HCT116 (cell line): Measurements from ENCODE around the gene ARHGEF17. TPM values are rescaled to one million over a fixed set of nuclear protein-coding genes. Genes with fewer than 3 reads are reported as not detected.

ENCODE experiments used
- ATAC-seq: fragments of 200-7000 bp; cut with Tn5 transposase; 2 replicates; pipeline ENCODE4 v1.9.1; 2020; ENCODE audit warnings: mild to moderate bottlenecking, moderate library complexity
- BruUV-seq: library from RNA; stranded (reverse); fragments of 400-500 nt; replicated peaks from 2 replicates; lab custom pipeline; 2021; lab: Mats Ljungman, UMichigan
- CTCF ChIA-PET: fragments of 300-600 bp; sonication (Branson Sonifier 250); formaldehyde crosslinking; loops from one replicate; lab custom pipeline; 2021; ENCODE audit warnings: antibody characterized with exemption; lab: Charles Lee
- POLR2A ChIA-PET: fragments of 300-600, 350-600 bp; sonication (Branson Sonifier 250); formaldehyde crosslinking; loops from one replicate; lab custom pipeline; 2021; ENCODE audit warnings: antibody characterized with exemption; lab: Charles Lee
- RAD21 ChIA-PET, 2 experiments: fragments of 300-600 bp; sonication (Branson Sonifier 250); formaldehyde crosslinking; loops; one replicate each; lab custom pipeline; 2023; ENCODE audit warnings: low total read pairs in 2 of 2; ENCODE audit not compliant: uncharacterized antibody in 2 of 2, unreplicated experiment in 2 of 2, low non-redundant PET in 1 of 2; lab: Charles Lee
- DNase-seq: peaks from one replicate; pipeline ENCODE4 v3.0.0-alpha.2; 2010; ENCODE audit warnings: low read depth, low spot score
- H2AFZ ChIP-seq: fragments of 200-600 bp; shearing (Covaris generic), sonication (generic); 2 replicates; pipeline ENCODE4 v1.6.1; 2017; ENCODE audit warnings: low read depth, mixed run types, mixed read lengths, antibody characterized with exemption, low read length; ENCODE audit not compliant: poor library complexity, severe bottlenecking
- H3K27ac ChIP-seq: 2 replicates; pipeline ENCODE4 v1.5.1; 2012; ENCODE audit warnings: low read depth, low read length
- H3K27me3 ChIP-seq: fragments of 200-600 bp; sonication (generic); 2 replicates; pipeline ENCODE4 v1.6.1; 2016; ENCODE audit warnings: mixed run types, low read length, mixed read lengths; ENCODE audit not compliant: insufficient read depth
- H3K36me3 ChIP-seq, 2 experiments: fragments of 200-500 bp in 1 of 2; fragments of 200-600 bp in 1 of 2; sonication (Bioruptor generic) in 1 of 2; sonication (generic) in 1 of 2; 2 replicates each; pipeline versions ENCODE4 v1.5.1 to v1.6.1; 2014 to 2016; ENCODE audit warnings: low read length in 2 of 2, inconsistent platforms in 1 of 2, mixed read lengths in 1 of 2, mixed run types in 1 of 2; ENCODE audit not compliant: insufficient read depth in 2 of 2, control insufficient read depth in 1 of 2
- H3K4me1 ChIP-seq, 2 experiments: fragments of 200-600 bp in 1 of 2; sonication (generic) in 1 of 2; 2 replicates each; pipeline versions ENCODE4 v1.5.1 to v1.6.1; 2012 to 2017; ENCODE audit warnings: low read length in 2 of 2, inconsistent platforms in 1 of 2, mild to moderate bottlenecking in 1 of 2, mixed read lengths in 1 of 2, mixed run types in 1 of 2, moderate library complexity in 1 of 2; ENCODE audit not compliant: insufficient read depth in 2 of 2, control insufficient read depth in 1 of 2
- H3K4me2 ChIP-seq: fragments of 200-600 bp; sonication (generic); 2 replicates; pipeline ENCODE4 v1.6.1; 2017; ENCODE audit warnings: mixed run types, low read length, mixed read lengths
- H3K4me3 ChIP-seq, 2 experiments: fragments of 200-600 bp in 1 of 2; sonication (generic) in 1 of 2; replicated peaks in 1 of 2; 2 replicates each; pipeline ENCODE4 v1.5.1; 2011 to 2016; ENCODE audit warnings: low read length in 2 of 2, control low read depth in 1 of 2, low read depth in 1 of 2, mild to moderate bottlenecking in 1 of 2, mixed read lengths in 1 of 2, mixed run types in 1 of 2
- H3K79me2 ChIP-seq: fragments of 200-600 bp; sonication (generic); 2 replicates; pipeline ENCODE4 v1.6.1; 2017; ENCODE audit warnings: mild to moderate bottlenecking, mixed run types, low read length, moderate library complexity, mixed read lengths; ENCODE audit not compliant: insufficient read depth
- H3K9ac ChIP-seq: fragments of 200-600 bp; sonication (generic); 2 replicates; pipeline ENCODE4 v1.6.1; 2016; ENCODE audit warnings: low read length, mixed read lengths
- H3K9me2 ChIP-seq: fragments of 200-600 bp; sonication (generic), shearing (Covaris generic); 2 replicates; pipeline ENCODE4 v1.6.1; 2017; ENCODE audit warnings: mixed run types, mild to moderate bottlenecking, moderate library complexity; ENCODE audit not compliant: insufficient read depth
- H3K9me3 ChIP-seq, 2 experiments: fragments of 200-500 bp in 1 of 2; fragments of 200-600 bp in 1 of 2; sonication (Bioruptor generic) in 1 of 2; sonication (generic) in 1 of 2; 2 replicates each; pipeline ENCODE4 v1.6.1; 2014 to 2017; ENCODE audit warnings: low read length in 2 of 2, mixed read lengths in 2 of 2, inconsistent platforms in 1 of 2, low read depth in 1 of 2, mild to moderate bottlenecking in 1 of 2, mixed run types in 1 of 2, moderate library complexity in 1 of 2; ENCODE audit not compliant: control insufficient read depth in 1 of 2, insufficient read depth in 1 of 2
- H4K20me1 ChIP-seq: fragments of 200-600 bp; sonication (generic), shearing (Covaris generic); 2 replicates; pipeline ENCODE4 v1.6.1; 2017; ENCODE audit warnings: mixed run types, mild to moderate bottlenecking, moderate library complexity; ENCODE audit not compliant: insufficient read depth
- ELF1 ChIP-seq: IDR thresholded peaks from 2 replicates; pipeline ENCODE4 v1.6.1; 2012; ENCODE audit warnings: low read depth, borderline replicate concordance
- EZH2phosphoT487 ChIP-seq: fragments of 200-600 bp; IDR thresholded peaks from 2 replicates; pipeline ENCODE4 v1.6.1; 2018; ENCODE audit warnings: antibody characterized with exemption, borderline replicate concordance
- FOSL1 ChIP-seq: IDR thresholded peaks from 2 replicates; pipeline ENCODE4 v1.6.1; 2012; ENCODE audit warnings: low read depth
- JUND ChIP-seq: IDR thresholded peaks from 2 replicates; pipeline ENCODE4 v1.6.1; 2012
- MAX ChIP-seq: IDR thresholded peaks from 2 replicates; pipeline ENCODE4 v1.6.1; 2012
- POLR2AphosphoS5 ChIP-seq: IDR thresholded peaks from 2 replicates; pipeline ENCODE4 v1.6.1; 2011; ENCODE audit warnings: mild to moderate bottlenecking, low read depth, low read length, moderate library complexity
- REST ChIP-seq: IDR thresholded peaks from 2 replicates; pipeline ENCODE4 v1.6.1; 2012; ENCODE audit warnings: low read depth
- SIN3A ChIP-seq: IDR thresholded peaks from 2 replicates; pipeline ENCODE4 v1.6.1; 2012; ENCODE audit warnings: low read depth
- SRF ChIP-seq: IDR thresholded peaks from 2 replicates; pipeline ENCODE4 v1.6.1; 2012; ENCODE audit warnings: low read depth
- TCF7L2 ChIP-seq: IDR thresholded peaks from 2 replicates; pipeline ENCODE4 v1.7.0; 2011; ENCODE audit warnings: borderline replicate concordance, inconsistent platforms; ENCODE audit not compliant: insufficient read depth, insufficient read length; ENCODE audit errors: extremely low read depth
- ZBTB33 ChIP-seq: IDR thresholded peaks from 2 replicates; pipeline ENCODE4 v1.6.1; 2011; ENCODE audit warnings: mild to moderate bottlenecking, low read length, moderate library complexity; ENCODE audit not compliant: insufficient replicate concordance; ENCODE audit errors: extremely low read depth
- ZNF274 ChIP-seq: fragments of 200-500 bp; sonication (Bioruptor generic); IDR thresholded peaks from 2 replicates; pipeline ENCODE4 v1.6.1; 2014; ENCODE audit warnings: mild to moderate bottlenecking, low read depth, low read length, inconsistent platforms
- intact Hi-C: fragments of 100-400 bp; cut with micrococcal nuclease; formaldehyde crosslinking; loops from 2 replicates; pipeline ENCODE4 v1.10.0; 2022
- total RNA-seq: library from RNA; stranded (reverse); gene quantifications from one replicate; pipeline ENCODE4 v1.2.1, GENCODE V29; 2021; ENCODE audit not compliant: unreplicated experiment

ARHGEF17 gene
- total RNA-seq, 1 experiment from 2014 or later, result 18.2 TPM

- Histone ChIP-seq H3K9ac (no peak overlapping the region), H3K9me3 (no peaks in the 10 kb centered on the region), H3K79me2 (no peaks in the 10 kb centered on the region), H3K36me3 (no peaks in the 10 kb centered on the region), H3K27ac (no peak overlapping the region), H4K20me1 (no peaks in the 10 kb centered on the region), H3K9me2 (no peaks in the 10 kb centered on the region), H3K4me1 (peaks cover 2 to 19% of the 10 kb centered on the region in 2 experiments; a peak in 3 of 4 replicates), H3K4me3 (no peak overlapping the region), H2AFZ (no peak overlapping the region), H3K27me3 (peaks cover 5% of the 10 kb centered on the region; the same call in 1 of the 2 replicates), H3K4me2 (no peak overlapping the region)
- no TSS peak for BruUV-seq
- intact Hi-C loops, result no loop called here
- DNase-seq, result no peak
- ChIA-PET POLR2A (no interaction called here), CTCF (interaction anchor here (1.2 to 1.6 kb wide), 2 partner anchors 22 to 82 kb away, joined by 4 to 5 read pairs; no protein-coding TSS in a partner anchor), RAD21 (no interaction called here)
- ATAC-seq, result no peak
- TF ChIP-seq FOSL1 (no peak), TCF7L2 (no peak), ELF1 (no peak), MAX (no peak), SIN3A (no peak), SRF (no peak), POLR2AphosphoS5 (no peak), ZNF274 (no peak), REST (no peak), ZBTB33 (no peak), JUND (no peak), EZH2phosphoT487 (no peak)
Measured at GRCh38 chr11:73267906-73268540, 40.1 kb upstream of the ARHGEF17 start.
